A549 (cell line): ENCODE measurements around the gene FAM13A.

Experiments
- CEBPB ChIP-seq, 2 experiments: fragments of >200 bp in 1 of 2; sonication (Bioruptor Twin) in 1 of 2; formaldehyde crosslinking in 1 of 2; IDR thresholded peaks; 2 replicates each; pipeline ENCODE4 v1.6.1; 2012 to 2016
- CHD4 ChIP-seq: fragments of 200-600 bp; sonication (generic); IDR thresholded peaks from 2 replicates; pipeline ENCODE4 v1.6.1; 2016; ENCODE audit warnings: antibody characterized with exemption, mild to moderate bottlenecking, borderline replicate concordance
- MAFK ChIP-seq: fragments of 450-650 bp; IDR thresholded peaks from 2 replicates; pipeline ENCODE4 v1.6.1; 2014; ENCODE audit not compliant: partially characterized antibody
- NR3C1 ChIP-seq: fragments of >200 bp; sonication (Bioruptor Twin); formaldehyde crosslinking; IDR thresholded peaks from 3 replicates; pipeline ENCODE4 v1.6.1; 2017
- PHF8 ChIP-seq: fragments of 200-600 bp; sonication (generic); IDR thresholded peaks from 2 replicates; pipeline ENCODE4 v1.6.1; 2016; ENCODE audit warnings: low read depth, mild to moderate bottlenecking, antibody characterized with exemption, moderate library complexity, borderline replicate concordance
- TF ChIP-seq, protein P1 (sequence below): fragments of >200 bp; sonication (Bioruptor Twin); formaldehyde crosslinking; IDR thresholded peaks from 3 replicates; pipeline ENCODE4 v1.5.1; 2016
- TF ChIP-seq, protein P2 (sequence below): fragments of 200-600 bp; sonication (generic); IDR thresholded peaks from 2 replicates; pipeline ENCODE4 v1.6.1; 2016; ENCODE audit warnings: antibody characterized with exemption, mild to moderate bottlenecking, moderate library complexity

DNA sequence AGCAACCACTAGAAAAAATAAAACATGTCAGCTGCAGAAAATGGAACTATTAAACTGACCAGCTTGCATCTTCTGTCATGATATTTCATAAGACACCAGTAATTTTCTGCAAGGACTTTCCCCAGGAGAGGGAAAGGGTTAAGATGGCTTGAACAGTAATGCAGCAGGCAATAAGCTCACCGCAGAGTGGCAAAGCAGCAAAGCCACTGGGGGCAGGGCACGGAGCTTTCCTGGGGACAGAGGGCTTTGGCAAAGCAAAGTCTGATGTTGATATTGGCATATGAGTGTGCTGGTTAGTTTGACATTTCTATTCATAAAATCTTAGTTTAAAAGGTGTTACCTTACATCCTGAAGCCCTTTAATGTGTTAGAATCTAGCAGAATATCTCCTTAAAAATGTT, 304.2 kb downstream of the FAM13A start:
- no peak for TF ChIP-seq PHF8
- TF ChIP-seq NR3C1, result no peak
- no peak for TF ChIP-seq CHD4
- TF ChIP-seq, protein P1, sequence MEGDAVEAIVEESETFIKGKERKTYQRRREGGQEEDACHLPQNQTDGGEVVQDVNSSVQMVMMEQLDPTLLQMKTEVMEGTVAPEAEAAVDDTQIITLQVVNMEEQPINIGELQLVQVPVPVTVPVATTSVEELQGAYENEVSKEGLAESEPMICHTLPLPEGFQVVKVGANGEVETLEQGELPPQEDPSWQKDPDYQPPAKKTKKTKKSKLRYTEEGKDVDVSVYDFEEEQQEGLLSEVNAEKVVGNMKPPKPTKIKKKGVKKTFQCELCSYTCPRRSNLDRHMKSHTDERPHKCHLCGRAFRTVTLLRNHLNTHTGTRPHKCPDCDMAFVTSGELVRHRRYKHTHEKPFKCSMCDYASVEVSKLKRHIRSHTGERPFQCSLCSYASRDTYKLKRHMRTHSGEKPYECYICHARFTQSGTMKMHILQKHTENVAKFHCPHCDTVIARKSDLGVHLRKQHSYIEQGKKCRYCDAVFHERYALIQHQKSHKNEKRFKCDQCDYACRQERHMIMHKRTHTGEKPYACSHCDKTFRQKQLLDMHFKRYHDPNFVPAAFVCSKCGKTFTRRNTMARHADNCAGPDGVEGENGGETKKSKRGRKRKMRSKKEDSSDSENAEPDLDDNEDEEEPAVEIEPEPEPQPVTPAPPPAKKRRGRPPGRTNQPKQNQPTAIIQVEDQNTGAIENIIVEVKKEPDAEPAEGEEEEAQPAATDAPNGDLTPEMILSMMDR, result no peak
- no peak for TF ChIP-seq MAFK
- TF ChIP-seq CEBPB (IDR thresholded peaks at IDR 0.05), result no peak
- TF ChIP-seq, protein P2, sequence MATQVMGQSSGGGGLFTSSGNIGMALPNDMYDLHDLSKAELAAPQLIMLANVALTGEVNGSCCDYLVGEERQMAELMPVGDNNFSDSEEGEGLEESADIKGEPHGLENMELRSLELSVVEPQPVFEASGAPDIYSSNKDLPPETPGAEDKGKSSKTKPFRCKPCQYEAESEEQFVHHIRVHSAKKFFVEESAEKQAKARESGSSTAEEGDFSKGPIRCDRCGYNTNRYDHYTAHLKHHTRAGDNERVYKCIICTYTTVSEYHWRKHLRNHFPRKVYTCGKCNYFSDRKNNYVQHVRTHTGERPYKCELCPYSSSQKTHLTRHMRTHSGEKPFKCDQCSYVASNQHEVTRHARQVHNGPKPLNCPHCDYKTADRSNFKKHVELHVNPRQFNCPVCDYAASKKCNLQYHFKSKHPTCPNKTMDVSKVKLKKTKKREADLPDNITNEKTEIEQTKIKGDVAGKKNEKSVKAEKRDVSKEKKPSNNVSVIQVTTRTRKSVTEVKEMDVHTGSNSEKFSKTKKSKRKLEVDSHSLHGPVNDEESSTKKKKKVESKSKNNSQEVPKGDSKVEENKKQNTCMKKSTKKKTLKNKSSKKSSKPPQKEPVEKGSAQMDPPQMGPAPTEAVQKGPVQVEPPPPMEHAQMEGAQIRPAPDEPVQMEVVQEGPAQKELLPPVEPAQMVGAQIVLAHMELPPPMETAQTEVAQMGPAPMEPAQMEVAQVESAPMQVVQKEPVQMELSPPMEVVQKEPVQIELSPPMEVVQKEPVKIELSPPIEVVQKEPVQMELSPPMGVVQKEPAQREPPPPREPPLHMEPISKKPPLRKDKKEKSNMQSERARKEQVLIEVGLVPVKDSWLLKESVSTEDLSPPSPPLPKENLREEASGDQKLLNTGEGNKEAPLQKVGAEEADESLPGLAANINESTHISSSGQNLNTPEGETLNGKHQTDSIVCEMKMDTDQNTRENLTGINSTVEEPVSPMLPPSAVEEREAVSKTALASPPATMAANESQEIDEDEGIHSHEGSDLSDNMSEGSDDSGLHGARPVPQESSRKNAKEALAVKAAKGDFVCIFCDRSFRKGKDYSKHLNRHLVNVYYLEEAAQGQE, result no peak
